HTERT RPE-1 (cell line): ENCODE results near the gene EML5.
"Not testable (repeated sequence)": the region's sequence is repeated elsewhere in the genome, so short reads cannot be mapped to it uniquely, and the experiment has no call there.

ENCODE experiments used
- in situ Hi-C: fragments of 300-500 bp; cut with MboI; formaldehyde crosslinking; loops from 4 replicates; pipeline ENCODE4 v1.14.3; 2020; ENCODE audit warnings: low sequenced_read_pairs

The EML5 gene

GRCh38 chr14:88804035-88804434 is 11.3 kb upstream of the EML5 start:
- in situ Hi-C loops: no loop called here

DNA sequence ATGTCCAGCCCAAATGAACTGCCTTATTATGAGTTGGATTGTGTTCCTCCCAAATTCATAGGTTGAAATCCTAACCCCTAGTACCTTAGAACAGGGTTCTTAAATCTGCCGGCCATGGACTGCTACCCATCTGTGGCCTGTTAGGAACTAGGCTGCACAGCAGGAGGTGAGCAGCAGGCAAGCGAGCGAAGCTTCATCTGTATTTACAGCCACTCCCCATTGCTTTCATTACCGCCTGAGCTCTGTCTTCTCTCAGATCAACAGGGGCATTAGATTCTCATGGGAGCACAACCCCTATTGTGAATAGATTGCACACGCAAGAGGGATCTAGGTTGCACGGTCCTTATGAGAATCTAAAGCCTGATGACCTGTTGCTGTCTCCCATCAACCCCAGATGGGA is 9.8 kb upstream of the EML5 start:
- in situ Hi-C loops: no loop called here

GRCh38 chr14:88799522-88799921 is 6.8 kb upstream of the EML5 start:
- in situ Hi-C loops: no loop called here

GRCh38 chr14:88798156-88798555 is 5.4 kb upstream of the EML5 start:
- in situ Hi-C loops: no loop called here

- in situ Hi-C loops: no loop called here
Observed at GRCh38 chr14:88793259-88793625, 489 bp upstream of the EML5 start.

- in situ Hi-C loops: no loop called here
Observed at GRCh38 chr14:88791629-88792472, 902 bp downstream of the EML5 start.

DNA sequence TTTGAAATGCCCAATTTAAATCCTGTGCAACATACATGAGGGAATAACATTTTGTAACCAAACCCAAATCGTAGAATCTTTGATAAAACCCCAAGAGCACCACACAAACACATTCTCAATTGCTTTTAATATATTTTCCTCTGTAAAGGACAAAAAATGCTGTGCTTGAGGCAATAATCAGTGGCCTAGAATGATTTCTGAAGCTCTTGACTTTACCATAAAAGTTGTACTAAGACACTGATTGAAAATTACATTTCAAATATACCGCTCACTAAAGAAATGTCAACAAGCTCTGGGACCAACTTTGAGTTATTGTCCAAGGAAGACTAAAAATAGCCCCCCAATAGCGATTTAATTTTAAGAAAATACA is 1.5 kb downstream of the EML5 start:
- in situ Hi-C loops: no loop called here

- in situ Hi-C loops: no loop called here
Observed at GRCh38 chr14:88790501-88791251, 2.1 kb downstream of the EML5 start.

GRCh38 chr14:88789573-88789972 is 3.2 kb downstream of the EML5 start:
- in situ Hi-C loops: not testable (repeated sequence)

DNA sequence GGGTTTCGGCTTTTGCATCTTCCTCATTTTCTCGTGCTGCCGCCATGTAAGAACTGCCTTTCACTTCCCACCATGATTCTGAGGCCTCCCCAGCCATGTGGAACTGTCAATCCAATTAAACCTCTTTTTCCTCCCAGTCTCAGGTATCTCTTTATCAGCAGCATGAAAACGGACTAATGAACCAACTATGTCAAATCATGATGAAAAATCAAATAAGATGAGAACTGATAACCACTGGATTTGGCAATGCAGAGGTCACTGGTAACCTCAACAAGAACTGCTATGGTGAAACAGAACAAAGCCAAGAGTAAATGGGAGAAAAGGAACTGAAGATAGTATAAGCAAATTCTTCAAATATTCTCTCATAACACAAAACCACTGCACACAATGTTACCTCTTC is 6.0 kb downstream of the EML5 start:
- in situ Hi-C loops: no loop called here

GRCh38 chr14:88785911-88786310 is 6.8 kb downstream of the EML5 start:
- in situ Hi-C loops: no loop called here

DNA sequence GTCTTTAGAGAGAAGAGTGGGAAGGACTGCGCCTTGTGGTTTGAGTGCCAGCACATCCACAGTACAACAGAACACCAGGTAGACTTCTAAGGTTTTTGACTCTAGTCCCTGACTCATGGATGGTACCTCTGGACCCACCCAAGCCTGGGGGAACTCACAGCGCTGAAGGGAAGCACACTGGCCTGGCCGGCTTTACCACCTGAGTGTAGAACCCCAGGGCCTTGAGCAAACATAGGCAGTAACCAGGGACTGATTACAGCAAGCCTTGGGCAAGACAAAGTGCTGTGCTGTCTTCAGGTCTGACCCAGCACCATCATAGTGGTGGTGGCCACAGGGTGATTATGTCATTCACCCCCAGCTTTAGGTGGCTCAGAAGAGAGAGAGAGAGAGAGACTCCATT is 17.2 kb downstream of the EML5 start:
- in situ Hi-C loops: no loop called here

- in situ Hi-C loops: no loop called here
Observed at GRCh38 chr14:88770736-88771135, 22.0 kb downstream of the EML5 start.

DNA sequence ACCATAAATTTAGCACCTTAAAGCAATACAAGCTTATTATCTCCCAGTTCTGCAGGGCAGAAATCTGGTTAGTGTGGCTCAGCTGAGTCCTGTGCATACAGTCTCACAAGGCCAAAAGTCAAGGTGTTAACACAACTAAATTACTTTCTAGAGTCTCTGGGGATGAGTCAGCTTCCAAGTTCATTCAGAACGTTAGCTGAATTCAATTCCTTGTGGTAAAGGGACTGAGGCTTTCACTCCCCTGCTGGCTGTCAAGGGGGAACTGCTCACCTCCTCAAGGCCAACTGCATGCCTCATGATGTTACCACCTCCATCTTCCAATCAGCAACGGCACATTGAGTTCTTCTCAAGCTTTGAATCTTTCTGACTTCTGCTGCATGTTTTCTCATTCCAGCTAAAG is 27.6 kb downstream of the EML5 start:
- in situ Hi-C loops: no loop called here

DNA sequence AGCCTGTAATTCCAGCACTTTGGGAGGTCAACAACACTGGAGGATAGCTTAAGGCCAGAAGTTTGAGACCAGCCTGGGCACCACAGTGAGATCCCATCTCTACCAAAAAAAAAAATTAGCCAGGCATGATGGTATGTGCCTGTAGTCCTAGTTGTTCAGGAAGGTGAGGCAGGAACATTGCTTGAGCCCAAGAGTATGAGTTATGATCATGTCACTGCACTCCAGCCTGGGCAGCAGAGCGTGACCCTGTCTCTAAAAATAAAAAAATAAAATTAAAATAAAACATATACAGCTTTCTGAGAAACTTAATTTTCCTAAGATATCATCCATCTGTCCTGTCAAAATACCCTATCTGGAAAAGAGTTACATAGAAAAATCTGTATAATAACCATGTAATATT is 38.9 kb downstream of the EML5 start:
- in situ Hi-C loops: no loop called here

DNA sequence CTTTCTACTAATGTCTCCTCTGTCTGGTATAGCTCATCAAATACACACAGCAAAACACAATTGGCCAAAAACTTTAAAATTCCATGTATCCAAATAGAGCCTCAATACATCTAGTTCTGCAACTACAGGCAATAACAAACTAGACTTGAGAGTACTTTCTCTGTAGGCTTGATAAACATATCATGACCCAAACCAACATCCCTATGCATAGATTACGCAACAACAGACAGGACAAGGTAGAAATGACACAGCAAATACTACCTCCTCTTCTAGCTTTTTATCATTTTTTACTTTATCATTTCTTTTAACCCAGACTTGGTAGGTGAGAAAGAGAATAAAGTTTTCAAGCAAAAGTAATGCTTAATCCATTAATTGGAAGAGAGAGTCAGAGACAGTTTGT is 41.8 kb downstream of the EML5 start:
- in situ Hi-C loops: no loop called here

DNA sequence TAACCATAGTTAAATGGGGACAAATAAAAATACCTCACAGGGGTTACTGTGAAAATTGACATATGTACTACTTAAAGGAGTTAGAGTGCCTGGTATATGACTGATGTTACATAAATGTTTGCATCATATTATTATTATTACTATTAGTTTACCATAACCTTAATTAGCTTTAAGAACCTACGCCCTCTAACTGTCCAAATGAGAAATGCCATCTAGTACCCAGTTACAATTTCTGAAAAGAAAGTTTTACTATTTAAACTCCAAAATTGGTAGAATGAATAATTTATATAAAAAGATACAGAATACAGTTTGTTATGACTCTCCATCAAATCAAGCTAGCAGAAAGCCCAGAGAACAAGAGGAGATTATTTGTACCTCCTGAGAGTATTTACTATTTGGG is 42.3 kb downstream of the EML5 start:
- in situ Hi-C loops: no loop called here

DNA sequence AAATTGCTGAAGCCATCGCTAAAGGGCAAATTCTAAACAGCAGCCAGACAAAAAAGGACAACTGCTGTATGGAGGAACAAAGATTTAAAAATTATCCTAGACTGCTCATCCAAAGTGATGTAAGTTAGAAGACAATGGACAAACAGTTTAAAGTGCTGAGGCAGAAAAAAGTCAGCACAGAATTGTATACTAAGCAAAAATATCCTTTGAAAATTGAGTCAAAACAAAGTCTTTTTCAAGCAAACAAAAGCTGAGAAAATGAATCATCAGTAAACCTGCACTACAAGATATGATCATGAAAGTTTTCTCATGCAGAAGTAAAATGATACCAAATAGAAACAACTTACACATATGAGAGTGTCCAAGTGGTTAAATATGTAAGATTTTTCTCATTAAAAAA is 43.6 kb downstream of the EML5 start:
- in situ Hi-C loops: no loop called here

GRCh38 chr14:88748288-88748687 is 44.5 kb downstream of the EML5 start:
- in situ Hi-C loops: no loop called here

- in situ Hi-C loops: no loop called here
Observed at GRCh38 chr14:88746052-88746451, 46.7 kb downstream of the EML5 start.

DNA sequence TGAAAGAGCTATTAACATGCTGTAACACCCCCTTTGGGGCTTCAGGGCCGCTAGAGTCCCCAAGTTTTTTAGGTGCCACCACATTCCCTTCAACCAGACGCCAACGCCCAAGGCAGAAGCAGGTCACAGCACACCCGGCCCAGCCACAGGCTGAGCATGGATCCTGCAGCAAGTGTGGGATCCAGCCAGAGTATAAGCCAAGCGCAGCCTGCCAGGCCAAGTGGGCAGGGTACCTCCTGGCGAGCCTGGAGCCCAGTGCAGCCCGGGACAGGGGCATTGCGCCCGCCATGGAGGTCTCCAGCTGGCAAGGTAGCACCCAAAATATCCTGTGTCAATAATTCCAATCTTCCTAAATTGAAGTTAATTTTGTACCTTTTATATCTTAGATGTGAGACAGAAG is 55.5 kb downstream of the EML5 start:
- in situ Hi-C loops: no loop called here

GRCh38 chr14:88733121-88733520 is 59.6 kb downstream of the EML5 start:
- in situ Hi-C loops: no loop called here

DNA sequence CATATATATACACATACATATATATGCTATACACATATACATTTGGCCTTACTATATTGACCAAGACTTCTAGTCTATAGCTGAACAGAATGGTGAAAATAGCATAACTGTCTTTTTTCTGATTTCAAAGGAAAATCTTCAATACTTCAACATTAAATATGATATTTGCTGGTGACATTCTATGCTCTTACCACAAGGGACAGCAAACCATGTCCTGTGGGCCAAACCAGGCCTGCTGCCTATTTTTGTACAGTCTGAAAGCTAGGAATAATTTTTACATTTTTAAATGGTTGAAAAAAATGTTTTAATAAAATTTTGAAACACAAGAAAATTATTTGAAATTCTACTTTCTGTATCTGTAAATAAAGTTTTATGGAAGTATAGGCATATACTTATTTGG is 63.6 kb downstream of the EML5 start:
- in situ Hi-C loops: no loop called here
